ENCODE data around the gene GPR85.
"Not testable (repeated sequence)": the region's sequence is repeated elsewhere in the genome, so short reads cannot be mapped to it uniquely, and the experiment has no call there.

The GPR85 gene

DNA sequence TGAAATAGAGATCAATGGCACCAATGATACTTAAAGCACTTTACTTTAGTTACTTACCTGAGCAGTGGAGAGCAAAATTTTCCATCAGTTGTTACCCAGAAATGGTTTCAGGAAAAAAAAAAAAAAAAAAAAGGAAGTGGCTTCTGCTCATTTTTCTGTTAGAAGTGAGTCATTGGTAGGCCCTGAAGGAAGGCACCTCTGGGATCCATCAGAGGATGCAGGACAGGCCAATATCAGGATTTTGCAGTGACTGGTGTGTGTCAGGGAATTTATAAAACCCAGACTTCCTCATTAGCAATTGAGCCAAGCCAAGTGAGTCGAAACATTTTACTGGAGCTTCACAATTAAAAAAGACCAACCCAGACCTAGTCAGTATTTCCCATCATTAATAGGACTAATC, 34.0 kb upstream of the GPR85 start:
- Histone ChIP-seq H3K36me3 (replicated peaks; ENCODE audit: insufficient read depth, low read length) (no peaks in the 10 kb centered on the region), H3K79me2 (ENCODE audit: low read length) (0 out of 2 replicates have a peak, but pooled peaks cover 4% of the 10 kb centered on the region), H3K27me3 (replicated peaks; ENCODE audit: insufficient read depth, low read length) (no peaks in the 10 kb centered on the region), H3K4me2 (ENCODE audit: low read depth, low read length) (no peak overlapping the region), H3K9me2 (replicated peaks; ENCODE audit: insufficient read depth, low read length) (no peaks in the 10 kb centered on the region), H3K9ac (ENCODE audit: low read length) (no peak overlapping the region), H4K20me1 (ENCODE audit: insufficient read depth, low read length) (no peaks in the 10 kb centered on the region), H3K4me1 (ENCODE audit: low read length) (peaks cover 6% of the 10 kb centered on the region), H3K4me3 (ENCODE audit: low read length) (no peak overlapping the region), H2AFZ (ENCODE audit: low read length) (no peak overlapping the region), H3K27ac (ENCODE audit: low read length) (no peak overlapping the region), H3F3A (ENCODE audit: insufficient read depth, low read length) (no peaks in the 10 kb centered on the region), H3K9me3 (replicated peaks; ENCODE audit: insufficient read depth, low read length) (no peaks in the 10 kb centered on the region)
- DNase-seq: no peak
- TF ChIP-seq EZH2phosphoT487 (IDR thresholded peaks at IDR 0.05; ENCODE audit: low read length) (no peak), EZH2 (optimal IDR thresholded peaks at IDR 0.05; ENCODE audit: low read depth, low read length) (no peak), CTCF (IDR thresholded peaks at IDR 0.05; ENCODE audit: low read length) (no peak)

GRCh38 chr7:113119429-113119828, 32.8 kb upstream of the GPR85 start:
- 0 out of 2 replicates have a peak, but pooled peaks cover 4% of the 10 kb centered on the region for H3K79me2 ChIP-seq (ENCODE audit: low read length)
- no peak overlapping the region for H3K4me2 ChIP-seq (ENCODE audit: low read depth, low read length)
- H3K4me1 ChIP-seq (ENCODE audit: low read length): peaks cover 10% of the 10 kb centered on the region
- no peaks in the 10 kb centered on the region for H3K9me2 ChIP-seq (replicated peaks; ENCODE audit: insufficient read depth, low read length)
- H4K20me1 ChIP-seq (ENCODE audit: insufficient read depth, low read length): no peaks in the 10 kb centered on the region
- no peak overlapping the region for H3K9ac ChIP-seq (ENCODE audit: low read length)
- no peak overlapping the region for H3K4me3 ChIP-seq (ENCODE audit: low read length)
- H3K9me3 ChIP-seq (replicated peaks; ENCODE audit: insufficient read depth, low read length): no peaks in the 10 kb centered on the region
- peak overlapping the region; percentile 88; the same call in 1 of the 2 replicates for H2AFZ ChIP-seq (ENCODE audit: low read length)
- H3K36me3 ChIP-seq (replicated peaks; ENCODE audit: insufficient read depth, low read length): no peaks in the 10 kb centered on the region
- no peak overlapping the region for H3K27ac ChIP-seq (ENCODE audit: low read length)
- no peaks in the 10 kb centered on the region for H3K27me3 ChIP-seq (replicated peaks; ENCODE audit: insufficient read depth, low read length)
- TF ChIP-seq CTCF (IDR thresholded peaks at IDR 0.05; ENCODE audit: low read length): no peak
- no peak for TF ChIP-seq EZH2phosphoT487 (IDR thresholded peaks at IDR 0.05; ENCODE audit: low read length)
- TF ChIP-seq EZH2 (optimal IDR thresholded peaks at IDR 0.05; ENCODE audit: low read depth, low read length): no peak
- no peaks in the 10 kb centered on the region for H3F3A ChIP-seq (ENCODE audit: insufficient read depth, low read length)
- DNase-seq: no peak

- no peaks in the 10 kb centered on the region for H3K9me3 ChIP-seq (replicated peaks; ENCODE audit: insufficient read depth, low read length)
- peak within 1 kb of the TSS; percentile 83 for H3K4me2 ChIP-seq (ENCODE audit: low read depth, low read length)
- H3K9me2 ChIP-seq (replicated peaks; ENCODE audit: insufficient read depth, low read length): no peaks in the 10 kb centered on the region
- peak within 1 kb of the TSS; percentile 14; the same call in 1 of the 2 replicates for H3K27ac ChIP-seq (ENCODE audit: low read length)
- H4K20me1 ChIP-seq (ENCODE audit: insufficient read depth, low read length): no peaks in the 10 kb centered on the region
- peak within 1 kb of the TSS; percentile 34; the same call in 1 of the 2 replicates for H3K9ac ChIP-seq (ENCODE audit: low read length)
- H2AFZ ChIP-seq (ENCODE audit: low read length): peak within 1 kb of the TSS; percentile 88
- no peak for TF ChIP-seq EZH2phosphoT487 (IDR thresholded peaks at IDR 0.05; ENCODE audit: low read length)
- TF ChIP-seq CTCF (IDR thresholded peaks at IDR 0.05; ENCODE audit: low read length): no peak
- no peak for TF ChIP-seq EZH2 (optimal IDR thresholded peaks at IDR 0.05; ENCODE audit: low read depth, low read length)
- H3K36me3 ChIP-seq (replicated peaks; ENCODE audit: insufficient read depth, low read length): no peaks in the 10 kb centered on the region
- H3F3A ChIP-seq (ENCODE audit: insufficient read depth, low read length): peaks cover 2% of the 10 kb centered on the region; the same call in 1 of the 2 replicates
- 0 out of 2 replicates have a peak, but pooled peaks cover 4% of the 10 kb centered on the region for H3K79me2 ChIP-seq (ENCODE audit: low read length)
- peaks cover 18% of the 10 kb centered on the region for H3K4me1 ChIP-seq (ENCODE audit: low read length)
- peak; percentile 94 for DNase-seq
- peak within 1 kb of the TSS; percentile 70 for H3K4me3 ChIP-seq (ENCODE audit: low read length)
- no peaks in the 10 kb centered on the region for H3K27me3 ChIP-seq (replicated peaks; ENCODE audit: insufficient read depth, low read length)
Observed at GRCh38 chr7:113118074-113118959, 31.7 kb upstream of the GPR85 start, which contains the start of gene SMIM30. TSS of gene SMIM30 (minus strand) at chr7:113118554. CDS start at chr7:113117578, 976 bp downstream.

DNA sequence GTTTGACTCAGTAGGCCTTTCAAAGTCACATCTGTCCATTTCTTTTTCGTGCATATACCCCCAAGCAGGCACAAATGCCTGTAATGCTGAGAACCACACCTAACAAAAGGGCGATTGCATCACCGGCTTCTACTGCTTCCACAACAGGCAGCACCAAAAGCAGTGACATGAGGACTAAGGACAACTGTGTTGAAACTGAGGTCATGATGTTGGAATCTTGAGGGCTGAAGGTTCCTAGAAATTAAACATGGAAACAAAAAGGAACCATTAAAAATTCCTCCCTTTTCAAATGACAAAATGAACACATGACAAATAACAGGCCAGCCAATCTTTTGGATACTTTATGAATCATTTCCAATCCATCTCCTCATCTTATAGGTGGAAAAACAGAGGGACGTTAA, 30.7 kb upstream of the GPR85 start:
- peaks cover 23% of the 10 kb centered on the region for H3K4me1 ChIP-seq (ENCODE audit: low read length)
- H3K4me2 ChIP-seq (ENCODE audit: low read depth, low read length): peak overlapping the region; percentile 83
- H3K9me2 ChIP-seq (replicated peaks; ENCODE audit: insufficient read depth, low read length); H3F3A ChIP-seq (ENCODE audit: insufficient read depth, low read length); H3K79me2 ChIP-seq (ENCODE audit: low read length); H3K9me3 ChIP-seq (replicated peaks; ENCODE audit: insufficient read depth, low read length); DNase-seq; H3K36me3 ChIP-seq (replicated peaks; ENCODE audit: insufficient read depth, low read length); H3K27ac ChIP-seq (ENCODE audit: low read length); H4K20me1 ChIP-seq (ENCODE audit: insufficient read depth, low read length); H3K9ac ChIP-seq (ENCODE audit: low read length); H3K27me3 ChIP-seq (replicated peaks; ENCODE audit: insufficient read depth, low read length): not testable (repeated sequence)
- H2AFZ ChIP-seq (ENCODE audit: low read length): peak overlapping the region; percentile 52
- peak overlapping the region; percentile 70 for H3K4me3 ChIP-seq (ENCODE audit: low read length)

Data from MM.1S (cell line).